A549 (cell line): ENCODE measurements around the gene GPR119. TPM values are rescaled to one million over a fixed set of nuclear protein-coding genes. Genes with fewer than 3 reads are reported as not detected.

Source experiments
- ATAC-seq, 2 experiments: fragments of 200-7000 bp in 1 of 2; fragments of >200 bp in 1 of 2; cut with Nextera tagmentation in 1 of 2; cut with Tn5 transposase in 1 of 2; 3 replicates each; pipeline versions ENCODE4 v1.8.0 to v1.9.1; 2018 to 2020; ENCODE audit warnings: mild to moderate bottlenecking in 1 of 2, moderate library complexity in 1 of 2
- CTCF ChIA-PET: fragments of 300-600 bp; sonication (Branson Sonifier 250); formaldehyde crosslinking; extraction: SDS; loops from one replicate; lab custom pipeline; 2021; ENCODE audit warnings: antibody characterized with exemption, inconsistent platforms; lab: Yijun Ruan, JAX
- POLR2A ChIA-PET: fragments of 350-600 bp; formaldehyde crosslinking; extraction: SDS; loops from one replicate; lab custom pipeline; 2021; ENCODE audit warnings: antibody characterized with exemption, inconsistent platforms; lab: Yijun Ruan, JAX
- DNase-seq, 2 experiments: peaks; one replicate each; pipeline versions ENCODE4 v3.0.0 to v3.0.0-alpha.2; 2011 to 2016; ENCODE audit warnings: low read depth in 1 of 2, low spot score in 1 of 2
- FAIRE-seq: peaks from 2 replicates; lab custom pipeline; 2011; peaks lifted over from hg19 to GRCh38; lab: Jason Lieb, UNC
- H3K27ac ChIP-seq, 2 experiments: fragments of >200 bp; sonication (Bioruptor Twin); formaldehyde crosslinking; 3 replicates each; pipeline ENCODE4 v1.5.1; 2016 to 2017
- H3K4me1 ChIP-seq: fragments of >200 bp; sonication (Bioruptor Twin); formaldehyde crosslinking; 3 replicates; pipeline ENCODE4 v1.6.1; 2016
- H3K4me2 ChIP-seq: fragments of >200 bp; sonication (Bioruptor Twin); formaldehyde crosslinking; 3 replicates; pipeline ENCODE4 v1.6.1; 2016
- H3K4me3 ChIP-seq: fragments of >200 bp; sonication (Bioruptor Twin); formaldehyde crosslinking; 3 replicates; pipeline ENCODE4 v1.5.1; 2016
- H3K9me3 ChIP-seq: fragments of >200 bp; sonication (Bioruptor Twin); formaldehyde crosslinking; 3 replicates; pipeline ENCODE4 v1.6.1; 2016
- ATOH8 ChIP-seq: fragments of 250-450 bp; sonication (Bioruptor Pico); IDR thresholded peaks from 2 replicates; pipeline ENCODE4 v1.5.0; 2020; ENCODE audit warnings: low read depth, mild to moderate bottlenecking, moderate library complexity
- BCL3 ChIP-seq: fragments of >200 bp; sonication (Bioruptor Twin); formaldehyde crosslinking; IDR thresholded peaks from 3 replicates; pipeline ENCODE4 v1.6.1; 2016
- CBX2 ChIP-seq: fragments of 200-600 bp; sonication (generic); IDR thresholded peaks from 2 replicates; pipeline ENCODE4 v1.6.1; 2016; ENCODE audit warnings: low read depth, mild to moderate bottlenecking, borderline replicate concordance
- CEBPB ChIP-seq, 2 experiments: fragments of >200 bp in 1 of 2; sonication (Bioruptor Twin) in 1 of 2; formaldehyde crosslinking in 1 of 2; IDR thresholded peaks; 2 replicates each; pipeline ENCODE4 v1.6.1; 2012 to 2016
- EHF ChIP-seq: fragments of 250-450 bp; sonication (Bioruptor Pico); IDR thresholded peaks from 2 replicates; pipeline ENCODE4 v1.5.0; 2020; ENCODE audit warnings: mild to moderate bottlenecking
- FOSL2 ChIP-seq, 2 experiments: fragments of 450-650 bp in 1 of 2; fragments of >200 bp in 1 of 2; sonication (Bioruptor Twin) in 1 of 2; formaldehyde crosslinking; IDR thresholded peaks; 2 replicates each; pipeline versions ENCODE4 v1.5.0 to v1.6.1; 2016 to 2020; ENCODE audit warnings: mild to moderate bottlenecking in 1 of 2, moderate library complexity in 1 of 2
- HDAC2 ChIP-seq: fragments of 200-600 bp; sonication (generic); IDR thresholded peaks from 2 replicates; pipeline ENCODE4 v1.6.1; 2016
- HMGXB4 ChIP-seq: fragments of 250-450 bp; sonication (Bioruptor Pico); IDR thresholded peaks from 2 replicates; pipeline ENCODE4 v1.5.0; 2021; ENCODE audit warnings: mild to moderate bottlenecking, moderate library complexity, borderline replicate concordance
- HOXB5 ChIP-seq: fragments of 250-450 bp; sonication (Bioruptor Pico); IDR thresholded peaks from 2 replicates; pipeline ENCODE4 v1.5.0; 2020; ENCODE audit warnings: mild to moderate bottlenecking, moderate library complexity
- KDM1A ChIP-seq: fragments of 200-600 bp; sonication (generic); IDR thresholded peaks from 2 replicates; pipeline ENCODE4 v1.6.1; 2016; ENCODE audit warnings: low read depth, mild to moderate bottlenecking
- MAZ ChIP-seq: fragments of 150-350 bp; IDR thresholded peaks from 2 replicates; pipeline ENCODE4 v1.6.1; 2014; ENCODE audit warnings: antibody characterized with exemption, low read depth, low read length, borderline replicate concordance
- PBX3 ChIP-seq: IDR thresholded peaks from 2 replicates; pipeline ENCODE4 v1.6.1; 2012
- RCOR1 ChIP-seq: fragments of 150-350 bp; IDR thresholded peaks from 2 replicates; pipeline ENCODE4 v1.6.1; 2014; ENCODE audit warnings: antibody characterized with exemption, low read length, low read depth
- REST ChIP-seq: fragments of 200-600 bp; sonication (generic); IDR thresholded peaks from 2 replicates; pipeline ENCODE4 v1.6.1; 2016; ENCODE audit warnings: antibody characterized with exemption, mild to moderate bottlenecking, moderate library complexity
- RFX5 ChIP-seq: fragments of 450-650 bp; IDR thresholded peaks from 2 replicates; pipeline ENCODE4 v1.7.1; 2014; ENCODE audit warnings: antibody characterized with exemption, mild to moderate bottlenecking, moderate library complexity
- RNF2 ChIP-seq: fragments of 200-600 bp; sonication (generic); IDR thresholded peaks from 2 replicates; pipeline ENCODE4 v1.6.1; 2016; ENCODE audit warnings: low read depth, mild to moderate bottlenecking, antibody characterized with exemption, moderate library complexity, borderline replicate concordance
- TFCP2L1 ChIP-seq: fragments of 250-450 bp; sonication (Bioruptor Pico); IDR thresholded peaks from 2 replicates; pipeline ENCODE4 v1.5.0; 2021; ENCODE audit warnings: mild to moderate bottlenecking
- ZFP36 ChIP-seq: fragments of 450-650 bp; IDR thresholded peaks from 2 replicates; pipeline ENCODE4 v1.6.1; 2014; ENCODE audit warnings: borderline replicate concordance; ENCODE audit not compliant: partially characterized antibody
- ZSCAN20 ChIP-seq: fragments of 250-450 bp; sonication (Bioruptor Pico); IDR thresholded peaks from 2 replicates; pipeline ENCODE4 v1.8.0; 2022; ENCODE audit warnings: mild to moderate bottlenecking, moderate library complexity
- WGBS: methylation state at CpG from one replicate; pipeline ENCODE4 v1.1.6; 2017; ENCODE audit errors: missing lambda C conversion rate; 5-methylcytosine and 5-hydroxymethylcytosine counted together
- polyA plus RNA-seq, 4 experiments: library from polyadenylated mRNA; depleted of rRNA in 3 of 4; stranded (reverse); fragments of >200 nt; fragmentation: RNase III in 1 of 4; extraction: RNeasy Plus Mini Kit Qiagen cat#74134 plus additional on column Dnase treatment in 1 of 4; gene quantifications; 2 replicates in 3 of 4; 3 replicates in 1 of 4; pipeline ENCODE4 v1.2.3, GENCODE V29; 2011 to 2017

The GPR119 gene
- polyA plus RNA-seq, 2 of the 4 experiments (the other 2 are of a cell fraction), result not detected

GRCh38 chrX:130351567-130351966 lies 33.9 kb downstream of the GPR119 start (continued):
- no peak for TF ChIP-seq PBX3
- TF ChIP-seq MAZ, result no peak

GRCh38 chrX:130347321-130347720 lies 38.2 kb downstream of the GPR119 start:
- H3K4me2 ChIP-seq, result no peak overlapping the region
- POLR2A ChIA-PET, result no interaction called here
- H3K27ac ChIP-seq, result no peak overlapping the region
- TF ChIP-seq ATOH8 (CRISPR knock-in tag) (no peak), HDAC2 (no peak), RCOR1 (no peak), CEBPB (IDR thresholded peaks at IDR 0.05) (no peak), RNF2 (no peak), HOXB5 (CRISPR knock-in tag) (no peak), ZFP36 (no peak), HMGXB4 (CRISPR knock-in tag) (no peak), ZSCAN20 (CRISPR knock-in tag) (no peak), MAZ (no peak), REST (no peak), KDM1A (no peak), RFX5 (no peak), EHF (no peak), BCL3 (no peak), FOSL2 (IDR thresholded peaks at IDR 0.05) (no peak), FOSL2 (CRISPR knock-in tag; IDR thresholded peaks at IDR 0.05) (no peak), TFCP2L1 (CRISPR knock-in tag) (no peak), CBX2 (no peak), PBX3 (no peak)
- TF ChIP-seq, all 56 proteins: peak for 0
- no peaks in the 10 kb centered on the region for H3K9me3 ChIP-seq
- FAIRE-seq (peak; percentile 96), DNase-seq (no peak), ATAC-seq (no peak)
- CTCF ChIA-PET, result interaction anchor here (1.3 kb wide), 1 partner anchor 17 kb away, joined by 3 read pairs; no protein-coding TSS in a partner anchor
- 59% methylated on average over 1 of the region's 1 CpG for WGBS
- no peaks in the 10 kb centered on the region for H3K4me1 ChIP-seq
- H3K4me3 ChIP-seq, result no peak overlapping the region
